Fibroblast of skin of left biceps (primary cell): ENCODE measurements around the gene HMCES.
"Not testable (repeated sequence)": the region's sequence is repeated elsewhere in the genome, so short reads cannot be mapped to it uniquely, and the experiment has no call there.

ENCODE experiments used
- DNase-seq, 2 experiments: peaks; one replicate each; pipeline ENCODE4 v3.0.0-alpha.2; 2013; ENCODE audit warnings: low read depth in 2 of 2

HMCES gene

DNA sequence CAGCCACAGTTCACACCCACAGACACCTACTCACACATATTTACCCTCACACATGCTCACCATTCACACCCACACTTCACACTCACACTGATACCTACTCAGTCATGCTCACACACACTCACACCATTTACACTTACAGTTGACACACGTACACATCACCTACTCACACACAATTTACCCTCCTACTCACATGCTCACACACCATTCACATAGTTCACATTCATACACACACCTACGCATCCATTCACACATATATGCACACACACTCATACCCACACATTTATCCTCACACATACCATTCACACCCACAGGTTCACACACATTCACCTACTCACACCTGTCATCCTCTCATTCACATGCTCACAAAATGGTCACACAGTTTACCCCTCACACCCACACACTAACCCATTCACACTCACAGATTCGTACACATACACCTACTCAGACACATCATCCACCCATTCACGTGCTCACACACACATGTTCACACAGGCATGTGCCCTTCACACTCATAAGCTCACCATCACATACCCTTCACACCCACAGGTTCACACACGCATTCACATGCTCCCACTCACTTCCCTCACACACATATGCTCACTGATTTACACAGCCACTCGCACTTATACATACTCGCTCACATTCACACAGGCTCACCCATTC, 42.3 kb downstream of the HMCES start:
- DNase-seq: no peak

DNA sequence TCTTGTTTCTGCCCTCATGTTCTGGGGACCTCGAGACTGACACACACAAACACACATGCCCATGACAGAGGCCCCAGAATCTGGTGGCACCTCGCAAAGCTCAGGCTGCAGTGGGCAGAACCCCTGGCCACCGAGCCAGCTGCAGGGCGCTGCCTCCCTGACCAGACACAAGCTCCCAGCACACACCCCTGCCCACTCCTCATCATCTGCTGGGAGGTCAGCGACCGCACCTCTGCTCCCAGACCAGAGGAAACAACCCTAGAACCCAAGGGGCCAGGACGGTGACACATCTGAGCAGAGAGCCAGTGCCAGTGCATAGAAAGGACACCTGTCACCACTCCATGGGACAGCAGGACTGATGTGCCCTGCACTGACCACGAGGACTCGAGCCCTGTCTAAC, 43.2 kb downstream of the HMCES start:
- DNase-seq: no peak

DNA sequence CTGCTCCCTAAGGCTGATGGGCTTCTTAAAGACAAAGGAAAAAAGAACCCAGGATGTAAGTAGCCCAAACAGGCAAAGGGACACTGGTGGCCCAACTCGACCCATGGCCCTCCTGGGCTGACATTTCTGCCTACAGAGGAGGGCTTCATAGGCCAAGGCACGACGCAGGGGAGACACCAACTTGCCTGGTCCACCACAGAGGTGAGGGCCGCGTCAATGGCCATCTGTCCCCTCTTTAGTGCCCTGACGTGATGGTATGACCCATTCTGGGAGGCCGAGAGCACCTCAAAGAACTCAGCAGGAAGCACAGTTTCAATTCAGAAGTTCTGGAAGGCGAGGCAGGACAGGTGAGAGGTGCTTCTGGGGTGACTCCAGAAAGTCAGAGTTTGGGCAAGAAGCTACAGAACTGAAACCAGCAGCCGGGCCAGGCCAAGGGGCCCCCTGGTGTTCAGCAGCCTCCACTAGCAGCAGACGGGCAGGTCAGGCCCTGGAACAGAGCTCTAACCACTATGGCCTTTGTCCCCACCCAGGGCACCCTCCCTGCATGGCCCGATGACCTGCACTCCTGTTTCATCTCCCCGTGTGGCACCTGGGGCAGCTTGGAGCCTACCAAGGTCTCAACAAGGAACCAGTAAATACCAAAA, 45.1 kb downstream of the HMCES start:
- no peak for DNase-seq

DNA sequence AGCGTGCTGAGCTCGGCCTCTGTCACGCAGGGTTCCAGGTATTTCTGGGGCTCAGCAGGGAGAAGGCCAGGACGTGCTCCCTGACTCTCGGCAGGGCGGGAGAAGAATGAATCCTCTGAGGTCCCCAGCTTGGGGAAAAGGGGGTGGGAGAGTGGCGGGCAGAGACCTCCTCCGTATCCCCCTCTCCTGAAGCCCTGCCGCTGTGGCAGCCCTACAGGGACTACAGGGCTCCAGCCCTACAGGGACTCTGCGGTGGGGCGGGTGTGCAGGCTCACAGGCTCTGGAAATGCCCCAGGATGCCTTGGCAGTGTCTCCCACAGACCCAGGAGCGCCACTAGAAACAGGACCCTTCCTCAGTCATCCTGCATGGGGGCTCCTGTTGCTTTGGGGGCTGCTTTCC, 46.2 kb downstream of the HMCES start:
- DNase-seq: no peak

DNA sequence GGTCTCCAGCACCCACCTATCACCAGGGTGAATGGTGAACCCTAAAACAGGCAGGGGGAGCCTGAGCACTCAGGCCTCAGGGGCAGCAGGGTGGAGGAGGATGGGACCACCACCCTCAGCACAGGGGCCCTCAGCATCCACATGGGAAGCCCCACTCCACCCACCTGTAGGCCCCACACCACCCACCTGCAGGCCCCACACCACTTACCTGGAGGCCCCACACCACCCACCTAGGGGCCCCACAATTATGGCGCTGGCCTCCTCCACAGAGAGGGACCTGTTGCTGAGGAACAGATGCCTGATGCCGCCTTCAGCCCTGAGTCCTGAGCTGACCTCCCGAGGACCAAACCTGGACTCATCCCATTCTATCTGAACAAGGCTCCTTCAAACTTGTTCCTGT, 46.7 kb downstream of the HMCES start:
- no peak for DNase-seq

DNA sequence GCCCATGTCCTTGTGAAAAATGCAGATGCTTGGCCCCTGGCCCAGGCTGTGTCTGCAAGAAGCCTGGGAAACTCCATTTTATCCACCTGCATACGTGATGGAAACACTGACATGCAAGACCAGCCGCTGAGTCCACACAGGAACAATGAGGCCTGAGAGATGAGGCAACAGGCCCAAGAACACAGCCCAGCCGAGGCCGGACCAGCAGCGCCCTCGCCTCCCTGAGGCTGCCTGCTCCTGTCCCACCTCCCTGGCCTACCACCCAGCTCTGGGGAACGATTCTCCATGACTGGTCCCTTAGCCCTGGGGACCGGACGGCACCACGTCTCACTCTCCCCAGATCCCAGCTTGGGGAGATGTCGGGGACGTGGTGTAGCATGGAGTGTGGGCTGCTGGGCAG, 47.5 kb downstream of the HMCES start:
- DNase-seq: no peak

DNA sequence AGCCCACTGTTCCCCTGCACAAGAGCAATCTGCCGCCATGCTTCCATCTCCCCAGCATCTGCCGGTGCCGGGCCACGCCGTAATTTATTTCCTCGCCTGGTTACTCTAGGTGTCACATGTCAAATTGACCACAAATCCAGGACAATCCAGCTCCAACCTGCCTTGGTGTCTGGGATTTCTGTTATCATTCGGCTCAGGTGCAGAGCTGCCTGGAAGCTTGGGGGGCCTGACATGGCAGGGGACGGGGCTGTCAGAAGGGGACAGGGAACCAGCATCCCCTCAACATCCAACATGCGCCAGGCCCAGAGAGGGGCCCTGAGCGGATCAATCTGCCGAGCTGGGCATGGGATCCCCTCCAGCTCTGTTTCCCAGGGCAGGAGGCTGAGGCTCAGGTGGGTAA, 47.9 kb downstream of the HMCES start:
- DNase-seq: no peak

DNA sequence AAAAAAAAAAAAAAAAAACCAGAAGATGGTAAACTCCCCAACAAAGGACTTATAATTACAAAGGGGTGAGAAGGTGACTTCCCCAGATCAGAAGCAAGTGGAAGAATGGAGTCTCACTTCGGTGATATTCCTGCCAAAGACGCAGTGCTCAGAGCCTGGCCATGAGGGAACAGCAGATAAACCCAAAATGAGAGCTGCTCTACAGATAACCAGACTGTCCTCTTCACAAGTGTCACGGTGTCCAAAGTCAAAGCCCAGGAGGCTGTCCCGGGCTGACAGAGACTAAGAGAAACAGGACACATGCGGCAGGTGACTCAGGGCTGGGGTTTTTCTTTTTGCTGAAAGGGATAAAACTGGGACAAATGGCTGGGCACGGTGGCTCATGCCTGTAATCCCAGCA, 48.8 kb downstream of the HMCES start:
- DNase-seq: no peak

DNA sequence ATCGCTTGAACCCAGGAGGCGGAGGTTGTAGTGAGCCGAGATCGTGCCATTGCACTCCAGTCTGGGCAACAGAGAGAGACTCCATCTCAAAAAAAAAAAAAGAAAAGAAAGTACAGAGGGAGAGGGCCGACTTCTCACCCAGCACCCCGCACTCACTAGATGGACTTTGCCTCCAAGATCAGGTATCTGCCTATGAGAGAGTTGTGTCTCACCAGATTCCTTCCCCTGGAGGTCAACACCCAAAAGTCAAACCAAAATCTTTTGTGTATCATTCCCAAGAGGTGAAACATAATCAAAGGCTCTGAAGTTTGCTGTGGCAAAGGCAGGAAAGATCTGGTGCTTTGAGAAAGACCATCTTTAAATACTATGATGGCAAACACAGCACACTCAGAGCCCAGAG, 51.2 kb downstream of the HMCES start:
- no peak for DNase-seq

DNA sequence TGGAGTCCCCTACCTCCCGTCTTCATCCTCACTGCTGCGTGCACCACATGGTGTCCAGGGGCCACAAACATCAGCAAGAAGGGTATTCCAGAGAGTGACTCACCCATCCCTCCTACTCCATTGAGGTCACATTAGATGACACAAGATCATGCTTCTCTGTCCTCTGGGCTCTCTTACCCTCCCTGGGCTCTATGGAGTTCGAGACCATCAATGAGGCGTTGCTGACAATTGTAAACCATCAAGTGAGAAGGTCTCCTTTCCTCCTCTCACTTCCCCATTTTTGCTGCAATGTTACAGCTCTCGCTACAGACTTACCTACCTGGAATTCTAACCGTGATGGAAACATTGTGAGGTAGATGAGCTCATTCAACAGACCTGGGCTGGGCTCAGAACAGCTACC, 51.7 kb downstream of the HMCES start:
- no peak for DNase-seq

DNA sequence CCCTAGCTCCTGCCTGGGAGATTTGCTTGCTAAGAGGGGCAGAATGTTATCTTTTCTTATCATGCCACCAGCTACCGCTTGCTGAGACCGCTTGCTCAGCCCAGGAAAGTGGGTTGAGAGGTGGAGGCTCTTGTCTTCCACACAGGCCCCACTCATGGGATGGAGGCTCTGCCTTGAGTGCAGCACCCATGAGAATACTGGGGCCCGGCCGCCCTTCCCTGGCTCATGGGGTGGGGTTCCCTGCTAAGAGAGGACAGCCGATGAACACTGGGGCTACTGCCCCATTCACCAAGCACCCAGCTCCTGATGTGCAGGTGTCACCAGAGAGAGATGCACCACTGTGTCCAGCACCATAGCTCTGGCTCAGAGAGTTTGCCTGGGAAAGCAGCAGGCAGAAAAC, 55.2 kb downstream of the HMCES start:
- no peak for DNase-seq

DNA sequence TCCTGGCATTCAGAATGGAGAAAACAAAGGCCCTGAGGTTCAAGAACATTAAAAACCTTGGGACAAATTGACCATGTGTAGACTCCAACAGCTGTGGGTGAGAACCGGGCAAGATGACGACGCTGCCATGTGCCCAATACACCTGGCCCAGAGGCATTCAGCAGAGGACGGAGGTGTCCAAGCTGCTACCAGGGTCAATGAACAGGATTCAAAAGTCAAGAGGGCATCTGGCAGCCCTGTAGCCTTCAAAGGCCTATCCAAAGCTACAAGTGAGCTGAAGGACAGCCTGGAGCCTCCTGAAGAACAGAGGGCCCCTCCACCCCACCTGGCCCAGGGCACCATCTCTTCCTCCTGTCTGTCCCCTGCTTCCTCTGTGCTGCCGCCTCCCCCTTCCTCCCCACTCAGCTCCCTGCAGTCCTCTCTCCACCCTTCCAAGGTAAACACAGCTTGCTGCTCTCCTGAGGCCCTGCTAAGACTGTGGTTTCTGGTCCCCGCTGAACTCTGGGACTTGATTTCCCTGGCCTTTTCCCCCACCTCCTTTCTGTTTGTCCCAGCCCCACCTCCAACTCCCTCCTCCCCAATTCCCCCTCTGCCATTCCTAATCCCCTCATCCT, 57.5 kb downstream of the HMCES start:
- no peak for DNase-seq

DNA sequence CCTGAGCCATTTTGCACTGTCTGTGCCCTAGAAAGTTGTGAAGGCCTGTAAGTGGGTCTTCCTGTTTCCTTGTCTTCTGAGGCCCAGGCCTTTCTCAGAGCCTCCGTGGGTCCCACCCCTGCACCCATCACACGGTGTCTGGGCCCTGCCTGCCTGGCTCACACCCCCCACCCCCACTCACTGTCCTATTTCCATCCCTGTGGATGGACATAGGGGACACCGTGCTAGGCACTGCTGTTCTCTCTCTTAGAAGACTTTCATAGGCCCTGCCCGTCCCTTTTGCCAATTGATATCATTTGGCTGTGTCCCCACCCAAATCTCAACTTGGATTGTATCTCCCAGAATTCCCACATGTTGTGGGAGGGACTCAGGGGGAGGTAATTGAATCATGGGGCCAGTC, 59.0 kb downstream of the HMCES start:
- DNase-seq: not testable (repeated sequence)

DNA sequence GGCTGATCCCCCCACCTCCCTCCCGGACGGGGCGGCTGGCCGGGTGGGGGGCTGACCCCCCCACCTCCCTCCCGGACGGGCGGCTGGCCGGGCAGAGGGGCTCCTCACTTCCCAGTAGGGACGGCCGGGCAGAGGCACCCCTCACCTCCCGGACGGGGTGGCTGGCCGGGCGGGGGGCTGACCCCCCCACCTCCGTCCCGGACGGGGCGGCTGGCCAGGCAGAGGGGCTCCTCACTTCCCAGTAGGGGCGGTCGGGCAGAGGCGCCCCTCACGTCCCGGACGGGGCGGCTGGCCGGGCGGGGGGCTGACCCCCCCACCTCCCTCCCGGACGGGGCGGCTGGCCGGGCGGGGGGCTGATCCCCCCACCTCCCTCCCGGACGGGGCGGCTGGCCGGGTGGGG, 60.5 kb downstream of the HMCES start:
- DNase-seq: not testable (repeated sequence)

DNA sequence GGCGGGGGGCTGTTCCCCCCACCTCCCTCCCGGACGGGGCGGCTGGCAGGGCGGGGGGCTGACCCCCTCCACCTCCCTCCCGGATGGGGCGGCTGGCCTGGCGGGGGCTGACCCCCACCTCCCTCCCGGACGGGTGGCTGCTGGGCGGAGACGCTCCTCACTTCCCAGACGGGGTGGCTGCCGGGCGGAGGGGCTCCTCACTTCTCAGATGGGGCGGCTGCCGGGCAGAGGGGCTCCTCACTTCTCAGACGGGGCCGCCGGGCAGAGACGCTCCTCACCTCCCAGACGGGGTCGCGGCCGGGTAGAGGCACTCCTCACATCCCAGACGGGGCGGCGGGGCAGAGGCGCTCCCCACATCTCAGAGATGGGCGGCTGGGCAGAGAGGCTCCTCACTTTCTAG, 61.2 kb downstream of the HMCES start:
- not testable (repeated sequence) for DNase-seq

DNA sequence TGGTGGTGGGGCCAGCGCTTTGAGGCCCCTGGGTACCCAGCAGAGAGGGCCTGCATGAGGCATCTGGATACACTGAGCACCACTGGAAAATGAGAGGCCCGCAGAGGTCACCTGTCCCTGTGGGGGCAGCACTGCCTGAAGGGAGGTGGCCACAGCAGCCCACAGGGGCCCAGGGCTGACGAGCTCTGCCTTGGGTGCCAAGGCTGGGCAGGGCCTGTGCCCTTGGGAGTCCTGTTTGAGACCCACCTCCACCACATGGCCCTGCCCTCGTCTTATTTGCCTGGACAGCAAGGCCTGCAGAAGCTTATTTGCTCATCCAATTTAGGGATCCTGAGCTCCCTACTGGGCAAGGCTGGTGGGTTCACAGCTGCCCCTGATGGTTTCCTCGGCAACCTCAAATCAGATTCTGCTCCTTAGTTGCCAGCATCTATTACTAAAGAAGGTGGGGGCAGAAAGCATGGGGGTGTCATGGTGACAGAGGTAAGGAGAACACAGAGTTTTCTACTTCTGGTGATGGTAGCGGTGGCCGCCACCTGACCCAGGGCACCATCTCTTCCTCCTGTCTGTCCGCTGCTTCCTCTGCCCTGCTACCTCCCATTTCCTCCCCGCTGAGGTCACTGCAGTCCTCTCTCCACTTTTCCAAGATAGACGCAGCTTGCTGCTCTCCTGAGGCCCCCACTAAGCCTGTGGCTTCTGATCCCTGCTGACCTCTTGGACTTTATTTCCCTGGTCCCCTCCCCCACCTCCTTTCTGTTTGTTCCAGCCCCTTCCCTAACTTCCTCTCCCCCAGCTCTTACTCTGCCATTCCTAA, 62.9 kb downstream of the HMCES start:
- DNase-seq: no peak

DNA sequence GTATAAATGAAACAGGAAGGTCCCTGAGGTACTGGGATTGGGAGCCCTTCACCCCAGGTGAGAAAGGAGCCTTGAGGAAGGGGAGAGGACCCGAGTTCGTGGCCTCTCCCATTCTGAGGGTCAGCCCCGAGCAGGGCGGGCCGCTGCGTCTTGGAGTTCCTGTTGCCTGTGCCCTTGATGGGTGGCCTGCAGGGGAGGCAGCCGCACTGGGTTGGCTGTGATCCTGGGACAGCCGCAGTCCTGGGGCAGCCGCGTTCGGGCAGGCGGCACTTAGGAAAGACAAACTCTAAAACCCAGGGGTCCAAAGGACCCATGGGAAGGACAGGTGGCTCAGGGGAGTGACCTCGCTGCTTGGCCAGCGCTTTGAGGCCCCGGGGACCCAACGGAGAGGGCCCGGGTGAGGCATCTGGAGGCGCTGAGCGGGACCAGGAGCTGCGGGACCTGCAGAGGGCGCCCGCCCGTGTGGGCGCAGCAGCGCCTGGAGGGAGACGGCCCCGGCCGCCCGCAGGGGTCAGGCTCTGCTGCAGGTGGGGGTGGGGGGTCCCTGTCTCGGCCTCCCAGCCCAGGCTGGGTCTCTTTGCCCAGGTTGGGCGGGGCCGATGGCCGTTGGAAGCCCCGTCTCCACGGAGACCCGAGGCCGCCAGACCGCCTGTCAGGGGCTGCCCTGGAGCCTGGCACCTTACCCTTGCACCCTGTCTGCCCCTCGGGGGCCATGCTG, 65.1 kb downstream of the HMCES start:
- DNase-seq: no peak

DNA sequence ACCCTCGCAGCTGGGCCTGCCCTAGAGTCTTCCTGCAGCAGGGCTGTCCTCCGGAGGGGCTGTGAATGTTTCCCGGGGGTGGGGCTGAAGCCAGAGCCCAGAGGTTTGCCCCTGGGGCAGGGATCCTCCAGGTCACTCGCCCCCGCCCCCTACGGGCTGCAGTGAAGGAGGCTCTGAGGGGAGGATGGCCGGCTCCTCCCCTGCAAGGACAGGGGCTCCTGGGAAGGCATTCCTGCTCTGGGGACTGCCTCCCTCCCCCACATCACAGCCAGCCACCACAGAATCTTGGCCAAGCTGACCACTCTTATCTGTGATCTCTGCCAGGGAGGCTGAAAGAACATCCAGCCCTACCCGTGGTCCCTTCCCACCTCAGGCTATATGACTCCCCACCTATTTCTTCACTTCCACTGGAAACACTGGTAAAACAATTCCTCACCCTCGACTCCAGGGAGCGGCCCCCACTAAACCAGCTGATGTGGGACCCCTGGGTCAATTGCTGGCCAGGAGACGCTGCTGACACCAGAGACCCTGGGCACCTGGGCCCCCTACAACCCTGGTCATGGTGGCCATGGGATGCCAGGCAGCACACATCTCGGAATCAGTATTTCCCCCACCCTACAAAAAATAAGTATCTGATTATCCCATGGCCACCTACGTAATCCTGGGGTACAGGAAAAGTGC, 66.0 kb downstream of the HMCES start:
- no peak for DNase-seq

DNA sequence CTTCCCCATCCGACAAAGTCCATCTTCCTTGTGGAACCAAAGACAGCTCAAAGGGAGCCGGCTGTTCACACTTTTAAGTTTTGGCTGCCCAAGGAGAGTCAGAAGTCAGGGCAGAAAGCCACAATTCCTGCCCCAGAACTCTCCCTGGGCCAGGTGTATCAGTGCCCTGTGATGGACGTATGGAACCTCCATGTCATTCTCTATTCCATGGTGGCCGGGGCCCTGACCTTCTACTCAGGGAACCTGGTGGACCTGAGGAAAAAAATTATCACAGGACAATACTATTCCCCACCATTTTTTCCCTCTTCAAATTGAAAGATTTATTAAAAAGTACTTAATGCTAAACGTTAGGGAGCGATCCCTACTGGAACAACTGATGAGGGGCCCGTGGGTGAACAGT, 66.6 kb downstream of the HMCES start:
- DNase-seq: no peak

DNA sequence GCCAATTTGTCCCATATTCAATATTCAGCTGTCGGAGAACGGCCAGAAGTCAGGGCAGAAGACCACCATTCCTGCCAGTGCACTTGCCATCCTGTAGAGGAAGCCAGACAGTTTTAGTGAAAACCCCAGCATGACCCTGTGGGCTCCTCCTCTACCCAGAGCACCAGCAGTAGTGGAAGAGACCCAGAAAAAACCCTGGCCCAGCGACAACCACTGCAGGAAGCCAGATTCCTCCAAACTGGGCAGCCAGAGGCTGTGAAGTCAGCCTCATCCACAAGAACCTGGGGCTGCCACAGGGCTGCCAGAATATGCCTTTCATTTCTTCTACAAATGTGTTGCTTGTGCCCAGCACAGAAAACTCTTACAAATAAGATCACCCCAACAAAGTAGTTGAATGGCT, 67.3 kb downstream of the HMCES start:
- no peak for DNase-seq

DNA sequence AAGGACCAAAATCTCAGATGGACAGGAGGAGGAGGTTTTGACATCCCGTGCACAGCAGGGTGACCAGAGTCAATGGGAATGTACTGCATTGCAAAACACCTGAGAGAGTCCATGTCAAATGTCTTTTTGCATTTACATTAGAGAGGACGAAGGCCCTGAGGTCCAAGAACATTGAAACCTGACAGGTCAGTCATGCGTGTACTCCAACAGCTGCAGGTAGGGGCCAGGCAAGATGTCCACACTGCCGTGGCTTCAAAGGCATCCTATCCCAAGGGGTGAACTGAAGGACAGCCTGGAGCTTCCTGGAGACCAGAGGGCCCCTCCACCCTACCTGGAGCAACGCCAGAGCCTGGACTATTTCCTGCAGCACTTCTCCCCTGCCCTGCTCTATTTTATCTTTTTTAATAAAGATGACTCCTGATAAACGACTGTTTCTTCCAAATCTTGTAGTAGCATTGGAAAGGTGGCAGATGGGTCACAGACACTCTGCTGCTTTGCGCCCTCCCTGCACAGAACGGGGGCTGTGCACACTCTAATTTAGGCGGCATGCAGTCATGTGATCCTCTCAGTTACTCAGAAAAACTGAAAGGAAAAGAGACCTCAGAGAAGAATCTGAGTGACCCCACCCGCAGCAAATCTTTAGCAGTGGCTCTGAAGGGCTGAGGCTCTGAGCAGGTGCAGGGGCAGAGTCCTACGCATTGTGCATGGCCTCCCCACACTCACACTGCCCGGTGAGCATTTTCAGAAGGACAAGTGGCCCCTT, 68.2 kb downstream of the HMCES start:
- DNase-seq: no peak
